HEK293T (cell line): Measurements from ENCODE around the gene TRIM44.

ENCODE experiments used
- ARNT ChIP-seq: fragments of 450-650 bp; IDR thresholded peaks from 2 replicates; pipeline ENCODE4 v1.6.1; 2017; ENCODE audit warnings: mild to moderate bottlenecking
- BHLHE40 ChIP-seq: fragments of 450-650 bp; IDR thresholded peaks from 2 replicates; pipeline ENCODE4 v1.6.1; 2016; ENCODE audit warnings: mild to moderate bottlenecking, moderate library complexity, borderline replicate concordance
- CTBP1 ChIP-seq: fragments of 450-650 bp; IDR thresholded peaks from 2 replicates; pipeline ENCODE4 v1.6.1; 2016; ENCODE audit warnings: borderline replicate concordance
- ELF4 ChIP-seq: fragments of 450-650 bp; IDR thresholded peaks from 2 replicates; pipeline ENCODE4 v1.6.1; 2017; ENCODE audit warnings: antibody characterized with exemption
- FOXK2 ChIP-seq: fragments of 450-650 bp; IDR thresholded peaks from 2 replicates; pipeline ENCODE4 v1.6.1; 2016; ENCODE audit warnings: mild to moderate bottlenecking
- FOXM1 ChIP-seq: fragments of 450-650 bp; IDR thresholded peaks from 2 replicates; pipeline ENCODE4 v1.6.1; 2017; ENCODE audit warnings: mild to moderate bottlenecking, borderline replicate concordance
- HDGF ChIP-seq: fragments of 450-650 bp; IDR thresholded peaks from 2 replicates; pipeline ENCODE4 v1.6.1; 2017; ENCODE audit warnings: antibody characterized with exemption, borderline replicate concordance
- LEF1 ChIP-seq: fragments of 450-650 bp; IDR thresholded peaks from 2 replicates; pipeline ENCODE4 v1.6.1; 2017; ENCODE audit warnings: mild to moderate bottlenecking, borderline replicate concordance
- NFRKB ChIP-seq: fragments of 450-650 bp; IDR thresholded peaks from 2 replicates; pipeline ENCODE4 v1.6.1; 2016; ENCODE audit warnings: mild to moderate bottlenecking, moderate library complexity
- SP1 ChIP-seq: fragments of 450-650 bp; IDR thresholded peaks from 2 replicates; pipeline ENCODE4 v1.6.1; 2017
- TARDBP ChIP-seq: fragments of 450-650 bp; IDR thresholded peaks from 2 replicates; pipeline ENCODE4 v1.6.1; 2016
- ZNF384 ChIP-seq: fragments of 450-650 bp; IDR thresholded peaks from 2 replicates; pipeline ENCODE4 v1.6.1; 2016
- TF ChIP-seq, protein P1 (sequence below): fragments of 450-650 bp; IDR thresholded peaks from 2 replicates; pipeline ENCODE4 v1.6.1; 2016

DNA sequence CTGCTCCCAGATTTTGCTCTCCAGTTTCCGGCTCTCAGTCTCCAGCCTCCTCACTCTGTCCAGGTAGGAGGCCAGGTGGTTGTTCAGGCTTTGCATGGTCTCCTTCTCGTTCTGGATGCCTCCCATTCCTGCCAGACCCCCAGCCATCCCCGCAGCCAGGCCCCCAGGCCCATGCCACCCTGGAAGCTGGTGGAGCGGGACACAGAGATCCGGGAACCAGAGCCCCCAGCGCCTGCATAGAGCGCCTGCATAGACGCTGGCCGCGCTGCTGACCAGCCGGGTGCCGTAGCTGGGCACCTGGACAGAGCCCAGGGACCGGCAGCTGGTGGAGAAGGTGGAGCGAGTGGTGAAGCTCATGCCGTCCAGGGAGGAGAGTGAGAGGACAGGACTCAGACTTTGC, 198.6 kb downstream of the TRIM44 start:
- TF ChIP-seq HDGF (no peak), NFRKB (no peak), CTBP1 (no peak), LEF1 (no peak), TARDBP (no peak), ARNT (no peak), SP1 (no peak), FOXM1 (no peak), ELF4 (no peak), ZNF384 (no peak), FOXK2 (no peak), BHLHE40 (no peak)
- TF ChIP-seq, protein P1, sequence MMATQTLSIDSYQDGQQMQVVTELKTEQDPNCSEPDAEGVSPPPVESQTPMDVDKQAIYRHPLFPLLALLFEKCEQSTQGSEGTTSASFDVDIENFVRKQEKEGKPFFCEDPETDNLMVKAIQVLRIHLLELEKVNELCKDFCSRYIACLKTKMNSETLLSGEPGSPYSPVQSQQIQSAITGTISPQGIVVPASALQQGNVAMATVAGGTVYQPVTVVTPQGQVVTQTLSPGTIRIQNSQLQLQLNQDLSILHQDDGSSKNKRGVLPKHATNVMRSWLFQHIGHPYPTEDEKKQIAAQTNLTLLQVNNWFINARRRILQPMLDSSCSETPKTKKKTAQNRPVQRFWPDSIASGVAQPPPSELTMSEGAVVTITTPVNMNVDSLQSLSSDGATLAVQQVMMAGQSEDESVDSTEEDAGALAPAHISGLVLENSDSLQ, result no peak
